Measurements from ENCODE around the gene RIC8A. TPM values are rescaled to one million over a fixed set of nuclear protein-coding genes. Genes with fewer than 3 reads are reported as not detected.
"Not testable (repeated sequence)": the region's sequence is repeated elsewhere in the genome, so short reads cannot be mapped to it uniquely, and the experiment has no call there.

Gene RIC8A
- total and polyA plus RNA-seq, 3 experiments from 2014 or later: 103 to 139 (median 137) TPM

DNA sequence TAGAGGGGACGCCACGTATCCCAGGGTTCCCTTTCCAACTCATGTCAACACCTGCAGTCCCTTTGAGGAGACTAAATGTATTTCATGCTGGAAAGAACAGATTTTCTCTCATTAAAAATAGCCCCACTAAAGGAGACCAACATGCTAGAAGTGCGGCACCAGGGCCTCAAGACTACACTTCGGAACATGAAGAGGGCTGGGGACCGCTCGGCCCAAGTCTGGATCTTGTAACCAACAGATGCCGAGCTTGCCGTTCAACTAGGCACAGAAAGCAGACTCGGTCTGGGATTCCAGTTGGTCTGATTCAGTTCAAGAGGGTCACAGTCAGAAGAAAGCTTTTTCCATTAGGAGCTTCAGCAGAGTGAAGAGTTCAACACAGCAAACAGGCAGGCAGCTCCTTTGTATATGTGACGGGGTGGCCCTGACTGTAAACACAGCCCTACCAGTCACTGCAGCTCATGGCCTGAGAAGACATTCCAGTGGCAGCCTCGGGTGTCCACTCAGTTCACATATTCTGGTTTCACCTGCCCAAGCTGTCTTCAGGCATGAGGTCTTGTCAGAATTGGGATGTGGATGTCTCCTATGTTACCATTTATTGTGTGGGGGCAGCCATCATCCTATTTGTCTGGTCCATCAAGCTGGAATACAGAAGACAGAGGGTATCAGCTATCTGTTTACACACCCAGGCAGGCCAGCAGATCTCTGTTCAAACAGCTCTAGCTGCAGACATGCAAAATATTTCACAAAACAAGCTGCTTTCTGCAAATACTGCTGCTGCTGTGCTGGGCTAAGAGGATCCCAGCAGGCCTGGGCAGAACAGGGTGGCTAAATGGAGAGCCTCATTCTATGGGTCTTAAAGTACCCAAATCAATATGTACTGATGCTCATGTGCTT is 8.8 kb downstream of the RIC8A start:
- ChIA-PET CTCF (interaction anchor here (0.7 to 2.4 kb wide), 3 partner anchors 9 to 89 kb away, joined by 3 to 9 read pairs (median 3); partner anchors contain the start of genes BET1L and RIC8A), POLR2A (interaction anchor here (0.7 kb wide), 1 partner anchor 9 kb away, joined by 3 read pairs; the partner anchor contains the start of genes BET1L and RIC8A)
- H3K27me3 Mint-ChIP-seq: no peaks in the 10 kb centered on the region
- H3K9me3 Mint-ChIP-seq: no peaks in the 10 kb centered on the region
- H3K27ac Mint-ChIP-seq: peak overlapping the region in 6 of 8 donors; percentile 17 to 66 (median 42)
- Histone ChIP-seq H3K27ac (ENCODE audit: low read depth, low read length) (no peak overlapping the region), H3K27me3 (ENCODE audit: insufficient read depth, low read length, poor library complexity, severe bottlenecking) (no peaks in the 10 kb centered on the region), H3K9me3 (ENCODE audit: low read length) (no peaks in the 10 kb centered on the region), H3K4me3 (ENCODE audit: low read length) (no peak overlapping the region), H3K36me3 (ENCODE audit: insufficient read depth, low read length) (peaks cover 34% of the 10 kb centered on the region), H3K4me1 (ENCODE audit: insufficient read depth, low read length) (no peaks in the 10 kb centered on the region)
- H3K4me1 Mint-ChIP-seq: peaks cover 2 to 8% (median 2%) of the 10 kb centered on the region in 3 donors
- peaks cover 0 to 61% (median 12%) of the 10 kb centered on the region in 3 donors for H3K36me3 Mint-ChIP-seq
- no peak overlapping the region for H3K4me3 Mint-ChIP-seq
- DNase-seq: no peak

DNA sequence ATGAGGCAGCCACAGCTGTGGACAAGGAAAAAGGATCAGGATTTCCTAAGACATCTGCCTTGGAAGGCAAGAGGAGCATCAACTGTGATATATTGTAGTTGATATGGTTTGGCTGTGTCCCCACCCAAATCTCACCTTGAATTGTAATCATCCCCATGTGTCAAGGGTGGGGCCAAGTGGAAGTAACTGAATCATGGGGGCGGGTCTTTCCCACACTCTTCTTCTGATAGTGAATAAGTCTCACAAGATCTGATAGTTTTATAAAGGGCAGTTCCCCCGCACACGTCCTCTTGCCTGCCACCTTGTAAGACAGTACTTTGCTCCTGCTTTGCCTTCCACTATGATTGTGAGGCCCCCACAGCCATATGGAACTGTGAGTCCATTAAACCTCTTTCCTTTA is 10.2 kb downstream of the RIC8A start:
- no peak for DNase-seq
- Mint-ChIP-seq H3K27ac (peak overlapping the region in 4 of 8 donors; percentile 66 to 84 (median 76)), H3K4me3 (peak overlapping the region in 1 of 7 donors; percentile 52), H3K4me1 (peaks cover 0 to 5% (median 0%) of the 10 kb centered on the region in 3 donors), H3K27me3 (no peaks in the 10 kb centered on the region), H3K36me3 (peaks cover 0 to 60% (median 12%) of the 10 kb centered on the region in 3 donors), H3K9me3 (no peaks in the 10 kb centered on the region)
- no peak overlapping the region for H3K27ac ChIP-seq (ENCODE audit: low read depth, low read length)
- POLR2A ChIA-PET: no interaction called here
- H3K9me3 ChIP-seq (ENCODE audit: low read length): no peaks in the 10 kb centered on the region
- peaks cover 20% of the 10 kb centered on the region for H3K36me3 ChIP-seq (ENCODE audit: insufficient read depth, low read length)
- no peaks in the 10 kb centered on the region for H3K4me1 ChIP-seq (ENCODE audit: insufficient read depth, low read length)
- no peak overlapping the region for H3K4me3 ChIP-seq (ENCODE audit: low read length)
- CTCF ChIA-PET: interaction anchor here (0.9 to 2.4 kb wide), 2 partner anchors 33 to 87 kb away, joined by 3 to 9 read pairs; no protein-coding TSS in a partner anchor
- H3K27me3 ChIP-seq (ENCODE audit: insufficient read depth, low read length, poor library complexity, severe bottlenecking): no peaks in the 10 kb centered on the region

DNA sequence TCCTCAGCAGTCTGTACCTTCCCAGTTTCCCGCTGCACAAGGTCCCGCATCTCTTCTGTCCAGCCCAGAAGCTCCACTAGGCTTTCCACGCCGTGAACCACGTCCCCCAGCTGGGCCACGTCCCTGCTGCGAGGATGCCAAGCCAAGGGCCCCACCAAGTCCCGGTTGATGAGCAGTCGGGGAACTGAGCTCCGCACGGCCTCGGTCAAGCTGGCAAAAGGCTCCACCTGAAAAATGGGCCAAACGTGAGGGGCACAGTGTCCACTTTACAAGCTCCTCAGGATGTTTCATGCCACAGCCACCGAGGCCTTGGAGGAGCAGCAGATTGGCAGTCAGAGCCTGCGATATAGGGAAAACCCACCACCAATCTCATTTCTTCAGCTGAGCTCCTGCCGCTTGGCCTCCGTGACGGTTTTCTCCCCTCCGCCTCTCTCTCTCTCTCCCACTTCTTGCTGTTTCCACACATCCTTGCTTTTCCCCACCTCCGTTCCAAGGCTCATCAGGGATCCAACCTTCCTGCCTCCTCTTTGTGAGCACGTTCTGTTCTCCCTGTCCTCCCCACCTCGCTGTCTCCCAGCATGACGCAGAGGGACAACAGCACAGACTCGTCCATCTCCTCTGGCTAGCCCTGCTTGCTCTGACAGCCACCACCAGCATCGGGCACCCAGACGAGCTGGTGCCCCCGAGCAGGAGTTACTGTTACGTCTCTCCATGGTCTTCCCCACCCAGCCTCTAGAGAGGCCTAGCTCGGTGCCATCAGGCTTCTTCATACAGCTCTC is 11.5 kb downstream of the RIC8A start:
- peaks cover 0 to 5% (median 0%) of the 10 kb centered on the region in 3 donors for H3K4me1 Mint-ChIP-seq
- no peak for DNase-seq
- POLR2A ChIA-PET: no interaction called here
- Histone ChIP-seq H3K4me3 (ENCODE audit: low read length) (no peak overlapping the region), H3K36me3 (ENCODE audit: insufficient read depth, low read length) (peaks cover 10% of the 10 kb centered on the region), H3K27me3 (ENCODE audit: insufficient read depth, low read length, poor library complexity, severe bottlenecking) (no peaks in the 10 kb centered on the region), H3K4me1 (ENCODE audit: insufficient read depth, low read length) (no peaks in the 10 kb centered on the region), H3K27ac (ENCODE audit: low read depth, low read length) (no peak overlapping the region), H3K9me3 (ENCODE audit: low read length) (no peaks in the 10 kb centered on the region)
- H3K9me3 Mint-ChIP-seq: peaks cover 0 to 1% (median 0%) of the 10 kb centered on the region in 5 donors
- CTCF ChIA-PET: no interaction called here
- peak overlapping the region in 3 of 8 donors; percentile 27 to 42 (median 30) for H3K27ac Mint-ChIP-seq
- H3K36me3 Mint-ChIP-seq: peaks cover 0 to 53% (median 9%) of the 10 kb centered on the region in 3 donors
- H3K4me3 Mint-ChIP-seq: no peak overlapping the region
- H3K27me3 Mint-ChIP-seq: no peaks in the 10 kb centered on the region

DNA sequence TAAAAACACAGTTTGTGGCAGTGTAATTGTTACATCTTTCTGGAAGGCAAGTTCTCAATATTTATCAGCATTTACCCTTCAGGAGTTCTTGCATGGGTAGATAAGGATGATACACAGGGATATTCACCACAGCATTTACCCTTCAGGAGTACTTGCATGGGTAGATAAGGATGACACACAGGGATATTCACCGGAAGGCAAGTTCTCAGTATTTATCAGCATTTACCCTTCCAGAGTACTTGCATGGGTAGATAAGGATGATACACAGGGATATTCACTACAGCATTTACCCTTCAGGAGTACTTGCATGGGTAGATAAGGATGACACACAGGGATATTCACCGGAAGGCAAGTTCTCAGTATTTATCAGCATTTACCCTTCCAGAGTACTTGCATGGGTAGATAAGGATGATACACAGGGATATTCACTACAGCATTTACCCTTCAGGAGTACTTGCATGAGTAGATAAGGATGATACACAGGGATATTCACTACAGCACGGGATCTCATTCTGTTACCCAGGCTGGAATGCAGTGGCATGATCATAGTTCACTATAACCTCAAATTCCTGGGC is 13.2 kb downstream of the RIC8A start:
- H3K9me3 Mint-ChIP-seq; H3K27ac Mint-ChIP-seq; DNase-seq; H3K4me1 ChIP-seq (ENCODE audit: insufficient read depth, low read length); H3K36me3 ChIP-seq (ENCODE audit: insufficient read depth, low read length); H3K4me1 Mint-ChIP-seq; H3K27me3 ChIP-seq (ENCODE audit: insufficient read depth, low read length, poor library complexity, severe bottlenecking); H3K27ac ChIP-seq (ENCODE audit: low read depth, low read length); H3K9me3 ChIP-seq (ENCODE audit: low read length); CTCF ChIA-PET; H3K27me3 Mint-ChIP-seq; H3K4me3 Mint-ChIP-seq; POLR2A ChIA-PET; H3K4me3 ChIP-seq (ENCODE audit: low read length): not testable (repeated sequence)
- peaks cover 0 to 39% (median 7%) of the 10 kb centered on the region in 3 donors for H3K36me3 Mint-ChIP-seq

DNA sequence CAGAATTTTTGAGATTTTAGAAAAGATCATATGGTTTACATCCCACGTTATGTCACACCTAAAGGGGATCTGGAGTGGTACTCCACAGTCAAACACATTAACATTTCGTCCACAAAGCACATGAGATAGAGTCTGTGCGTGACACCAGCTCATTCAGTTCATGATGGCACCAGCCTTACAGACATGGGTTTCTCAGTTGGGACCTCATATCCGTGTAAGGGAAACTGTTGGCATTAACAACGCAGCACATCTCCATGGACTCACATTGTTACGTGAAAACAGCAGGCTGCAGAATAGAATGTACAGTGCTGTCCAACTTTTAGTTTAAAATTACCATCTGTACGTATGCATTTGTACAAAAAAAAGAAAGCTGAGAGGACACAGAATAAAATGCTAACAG is 14.0 kb downstream of the RIC8A start:
- Histone ChIP-seq H3K4me1 (ENCODE audit: insufficient read depth, low read length) (no peaks in the 10 kb centered on the region), H3K36me3 (ENCODE audit: insufficient read depth, low read length) (peaks cover 6% of the 10 kb centered on the region), H3K9me3 (ENCODE audit: low read length) (no peaks in the 10 kb centered on the region), H3K27me3 (ENCODE audit: insufficient read depth, low read length, poor library complexity, severe bottlenecking) (no peaks in the 10 kb centered on the region), H3K27ac (ENCODE audit: low read depth, low read length) (no peak overlapping the region), H3K4me3 (ENCODE audit: low read length) (no peak overlapping the region)
- peaks cover 0 to 5% (median 0%) of the 10 kb centered on the region in 3 donors for H3K4me1 Mint-ChIP-seq
- H3K27ac Mint-ChIP-seq: no peak overlapping the region
- peaks cover 0 to 1% (median 0%) of the 10 kb centered on the region in 5 donors for H3K9me3 Mint-ChIP-seq
- no peak for DNase-seq
- ChIA-PET POLR2A (no interaction called here), CTCF (no interaction called here)
- no peaks in the 10 kb centered on the region for H3K27me3 Mint-ChIP-seq
- H3K36me3 Mint-ChIP-seq: peaks cover 0 to 39% (median 7%) of the 10 kb centered on the region in 3 donors
- no peak overlapping the region for H3K4me3 Mint-ChIP-seq

DNA sequence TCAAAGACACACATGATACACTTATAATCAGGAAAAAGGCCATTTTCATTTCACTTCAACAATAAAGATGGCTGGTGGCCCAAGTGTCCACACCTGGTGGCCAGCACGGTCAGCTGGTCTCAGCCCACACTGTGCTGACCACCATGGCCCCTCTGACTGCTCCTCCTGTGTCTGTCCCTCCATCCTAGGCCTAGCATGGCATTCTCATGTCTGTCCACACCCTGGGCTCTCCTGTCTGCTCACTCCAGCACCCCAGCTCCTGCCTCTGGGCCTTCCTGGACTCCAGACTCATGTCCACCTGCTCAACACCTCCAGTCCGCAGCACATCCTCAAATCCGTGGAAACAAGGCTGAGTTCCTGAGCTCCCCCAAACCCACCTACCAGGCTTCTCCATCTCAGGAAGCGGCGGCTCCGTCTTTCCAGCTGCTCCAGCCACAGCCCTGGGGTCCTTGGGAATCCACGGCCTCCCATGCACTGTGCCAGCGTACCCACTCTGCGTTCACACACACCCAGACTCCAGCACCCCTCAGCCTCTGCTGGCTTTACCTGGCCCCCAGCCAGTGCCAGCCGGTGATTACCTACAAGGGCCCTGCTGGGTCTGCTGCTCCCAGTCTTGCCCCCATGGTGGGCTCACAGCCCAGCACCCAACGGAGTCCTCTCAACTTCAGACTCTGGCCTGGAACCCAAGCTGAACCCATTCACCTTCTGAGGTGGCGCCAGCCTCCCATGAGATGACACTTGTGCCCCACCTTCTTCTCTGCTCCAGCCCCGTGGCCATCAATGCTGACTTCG is 14.7 kb downstream of the RIC8A start:
- CTCF ChIA-PET: no interaction called here
- H3K27ac Mint-ChIP-seq: peak overlapping the region in 2 of 8 donors; percentile 50 to 54
- POLR2A ChIA-PET: no interaction called here

DNA sequence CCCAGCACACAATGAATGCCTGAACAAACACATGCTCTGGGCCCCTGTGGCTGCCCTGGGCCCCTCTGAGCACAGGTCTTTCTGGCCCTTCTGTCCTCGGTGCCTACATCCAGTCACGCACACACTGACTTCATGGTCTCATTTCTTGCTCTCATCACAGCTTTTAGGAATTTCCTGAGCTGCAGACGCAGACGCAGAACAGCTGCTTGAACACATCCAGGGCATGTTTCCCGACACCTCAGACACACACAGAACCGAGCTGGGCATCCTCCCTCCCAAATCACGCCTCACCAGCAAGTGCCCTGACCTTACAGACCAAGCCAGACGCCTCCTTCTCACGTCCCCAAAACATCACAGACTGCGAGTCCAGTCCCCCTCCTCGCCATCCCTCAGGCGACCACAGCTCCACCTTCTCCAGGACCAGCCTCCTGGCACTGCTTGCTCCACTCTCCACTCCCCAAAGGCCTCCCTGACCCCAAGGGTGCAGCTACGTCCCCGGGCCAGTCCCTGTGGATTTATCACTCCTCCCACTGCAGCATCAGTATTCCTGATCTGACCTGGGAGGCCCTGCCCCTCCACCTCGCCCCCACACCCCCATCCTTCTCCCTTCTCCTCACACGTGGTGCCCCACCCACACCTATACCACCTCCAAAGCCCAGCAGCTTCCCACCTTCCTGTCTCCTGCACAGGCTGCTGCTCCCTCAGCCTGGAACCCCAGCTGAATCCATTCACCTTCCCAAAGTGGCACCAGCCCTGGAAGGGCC is 15.7 kb downstream of the RIC8A start:
- H3K27me3 Mint-ChIP-seq: no peaks in the 10 kb centered on the region
- peak overlapping the region in 4 of 8 donors; percentile 5 to 89 (median 62) for H3K27ac Mint-ChIP-seq
- POLR2A ChIA-PET: no interaction called here

More for the DNA sequence above, 14.7 kb downstream of the RIC8A start:
- no peak for DNase-seq
- Histone ChIP-seq H3K4me3 (ENCODE audit: low read length) (no peak overlapping the region), H3K27me3 (ENCODE audit: insufficient read depth, low read length, poor library complexity, severe bottlenecking) (no peaks in the 10 kb centered on the region), H3K4me1 (ENCODE audit: insufficient read depth, low read length) (no peaks in the 10 kb centered on the region), H3K9me3 (ENCODE audit: low read length) (no peaks in the 10 kb centered on the region), H3K27ac (ENCODE audit: low read depth, low read length) (no peak overlapping the region), H3K36me3 (ENCODE audit: insufficient read depth, low read length) (peaks cover 6% of the 10 kb centered on the region)
- Mint-ChIP-seq H3K27me3 (no peaks in the 10 kb centered on the region), H3K36me3 (peaks cover 0 to 39% (median 7%) of the 10 kb centered on the region in 3 donors), H3K9me3 (peaks cover 0 to 1% (median 0%) of the 10 kb centered on the region in 5 donors), H3K4me3 (peak overlapping the region in 1 of 7 donors; percentile 2), H3K4me1 (peaks cover 0 to 5% (median 0%) of the 10 kb centered on the region in 3 donors)

More for the DNA sequence above, 15.7 kb downstream of the RIC8A start:
- H3K4me1 Mint-ChIP-seq: peaks cover 0 to 5% (median 1%) of the 10 kb centered on the region in 3 donors
- Histone ChIP-seq H3K4me3 (ENCODE audit: low read length) (no peak overlapping the region), H3K36me3 (ENCODE audit: insufficient read depth, low read length) (peaks cover 6% of the 10 kb centered on the region), H3K27ac (ENCODE audit: low read depth, low read length) (no peak overlapping the region), H3K4me1 (ENCODE audit: insufficient read depth, low read length) (no peaks in the 10 kb centered on the region), H3K9me3 (ENCODE audit: low read length) (no peaks in the 10 kb centered on the region), H3K27me3 (ENCODE audit: insufficient read depth, low read length, poor library complexity, severe bottlenecking) (no peaks in the 10 kb centered on the region)
- CTCF ChIA-PET: no interaction called here
- peaks cover 0 to 39% (median 8%) of the 10 kb centered on the region in 3 donors for H3K36me3 Mint-ChIP-seq
- peak overlapping the region in 1 of 7 donors; percentile 2 for H3K4me3 Mint-ChIP-seq
- no peak for DNase-seq
- H3K9me3 Mint-ChIP-seq: peaks cover 0 to 1% (median 0%) of the 10 kb centered on the region in 5 donors
